Measurements from ENCODE around the gene APPBP2.

GRCh38 chr17:60463157-60463835 is 62.7 kb downstream of the APPBP2 start:
- TF ChIP-seq CTCF (IDR thresholded peaks at IDR 0.05) (no peak), EZH2 (IDR thresholded peaks at IDR 0.05) (no peak)

All from neural progenitor cell (in vitro differentiated cells).